Vagina (tissue), 2 donors: ENCODE data around the gene PLP1.

ENCODE experiments used
- POLR2A ChIP-seq, 2 donors: fragments of 450-650 bp; IDR thresholded peaks; one replicate each; pipeline ENCODE4 v1.6.1; 2017; ENCODE audit warnings: antibody characterized with exemption in 2 of 2, mild to moderate bottlenecking in 2 of 2, moderate library complexity in 2 of 2
- POLR2AphosphoS5 ChIP-seq, 2 donors: sonication (generic); formaldehyde crosslinking; IDR thresholded peaks; one replicate each; pipeline ENCODE4 v1.9.0; 2017; ENCODE audit warnings: antibody characterized with exemption in 2 of 2, mild to moderate bottlenecking in 2 of 2, low read depth in 1 of 2; ENCODE audit not compliant: insufficient read depth in 1 of 2
- TF ChIP-seq, protein P1 (sequence below), 3 experiments: fragments of 450-650 bp in 2 of 3; fragments of 200-600 bp in 1 of 3; sonication (generic) in 1 of 3; IDR thresholded peaks; one replicate each; pipeline ENCODE4 v1.5.1; 2017 to 2019; ENCODE audit warnings: antibody characterized with exemption in 3 of 3, mild to moderate bottlenecking in 2 of 3, moderate library complexity in 2 of 3

DNA sequence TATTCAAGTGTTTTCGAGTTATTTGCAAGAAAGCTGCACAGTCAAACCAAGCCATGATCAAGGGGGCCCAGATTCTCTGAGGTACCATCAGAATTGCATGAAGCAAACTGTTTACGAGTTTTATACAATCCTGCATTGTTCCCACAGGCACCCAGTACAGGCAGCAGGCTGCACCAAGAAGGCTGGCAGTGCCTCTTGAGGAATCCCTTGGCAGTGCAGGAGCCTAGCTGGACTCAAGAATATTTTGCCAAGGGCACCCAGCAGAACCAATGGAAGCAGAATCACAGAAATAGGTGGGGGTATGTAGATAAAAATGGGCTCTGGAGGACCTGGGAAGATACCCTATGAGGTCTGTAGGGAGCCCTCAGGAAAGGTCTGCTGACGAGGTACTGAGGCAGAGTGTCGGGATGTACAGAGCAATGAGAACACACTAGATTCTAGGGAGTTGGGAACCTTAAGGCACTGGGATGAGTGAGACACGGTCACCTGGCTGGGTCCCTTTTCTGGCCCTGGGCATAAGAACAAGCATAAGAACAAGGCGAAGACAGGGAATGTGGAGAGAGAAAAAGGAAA, 2.5 kb upstream of the PLP1 start:
- TF ChIP-seq, protein P1, sequence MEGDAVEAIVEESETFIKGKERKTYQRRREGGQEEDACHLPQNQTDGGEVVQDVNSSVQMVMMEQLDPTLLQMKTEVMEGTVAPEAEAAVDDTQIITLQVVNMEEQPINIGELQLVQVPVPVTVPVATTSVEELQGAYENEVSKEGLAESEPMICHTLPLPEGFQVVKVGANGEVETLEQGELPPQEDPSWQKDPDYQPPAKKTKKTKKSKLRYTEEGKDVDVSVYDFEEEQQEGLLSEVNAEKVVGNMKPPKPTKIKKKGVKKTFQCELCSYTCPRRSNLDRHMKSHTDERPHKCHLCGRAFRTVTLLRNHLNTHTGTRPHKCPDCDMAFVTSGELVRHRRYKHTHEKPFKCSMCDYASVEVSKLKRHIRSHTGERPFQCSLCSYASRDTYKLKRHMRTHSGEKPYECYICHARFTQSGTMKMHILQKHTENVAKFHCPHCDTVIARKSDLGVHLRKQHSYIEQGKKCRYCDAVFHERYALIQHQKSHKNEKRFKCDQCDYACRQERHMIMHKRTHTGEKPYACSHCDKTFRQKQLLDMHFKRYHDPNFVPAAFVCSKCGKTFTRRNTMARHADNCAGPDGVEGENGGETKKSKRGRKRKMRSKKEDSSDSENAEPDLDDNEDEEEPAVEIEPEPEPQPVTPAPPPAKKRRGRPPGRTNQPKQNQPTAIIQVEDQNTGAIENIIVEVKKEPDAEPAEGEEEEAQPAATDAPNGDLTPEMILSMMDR (IDR thresholded peaks at IDR 0.05), result no peak
- TF ChIP-seq POLR2AphosphoS5 (IDR thresholded peaks at IDR 0.05; ENCODE audit: insufficient read depth in 1 of 2, low read depth in 1 of 2), result no peak
- no peak for TF ChIP-seq POLR2A (IDR thresholded peaks at IDR 0.05)
